ENCODE data around the gene ARID4B.

DNA sequence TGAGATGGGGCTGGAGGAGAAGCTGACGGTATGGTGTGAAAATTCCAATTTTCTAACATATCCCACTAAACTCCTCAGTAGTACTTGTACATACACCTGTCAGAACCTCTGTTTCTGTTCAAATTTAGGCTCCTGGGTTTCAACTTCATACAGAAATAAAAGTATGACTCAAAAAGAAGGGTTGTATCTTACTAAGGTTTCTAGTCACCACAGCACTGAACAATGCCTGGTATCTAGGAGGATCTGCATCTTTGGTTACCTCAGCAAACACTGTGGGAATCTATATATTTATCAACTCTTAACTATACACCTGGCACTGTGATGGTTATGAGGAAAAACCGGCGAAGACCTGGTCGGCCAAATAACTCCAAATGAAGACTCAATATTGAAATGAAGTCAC is 180.7 kb downstream of the ARID4B start:
- TF ChIP-seq EZH2phosphoT487 (IDR thresholded peaks at IDR 0.05; ENCODE audit: borderline replicate concordance, low read depth, low read length) = no peak
- TF ChIP-seq CTCF (conservative IDR thresholded peaks at IDR 0.05; ENCODE audit: low read length) = no peak
